ENCODE data around the gene EPS8L1.
"Not testable (repeated sequence)": the region's sequence is repeated elsewhere in the genome, so short reads cannot be mapped to it uniquely, and the experiment has no call there.

Gene EPS8L1

GRCh38 chr19:55091126-55091910, 15.6 kb downstream of the EPS8L1 start:
- H3K4me3 ChIP-seq (ENCODE audit: low read depth, low read length): no peak overlapping the region
- no peak for DNase-seq (ENCODE audit: low read depth)

- H3K4me3 ChIP-seq (ENCODE audit: low read depth, low read length): no peak overlapping the region
- no peak for DNase-seq (ENCODE audit: low read depth)
Measured at GRCh38 chr19:55091955-55092354, 16.3 kb downstream of the EPS8L1 start.

- DNase-seq (ENCODE audit: low read depth): no peak
- no peak overlapping the region for H3K4me3 ChIP-seq (ENCODE audit: low read depth, low read length)
Measured at GRCh38 chr19:55092423-55093318, 17.0 kb downstream of the EPS8L1 start.

- H3K4me3 ChIP-seq (ENCODE audit: low read depth, low read length): no peak overlapping the region
- DNase-seq (ENCODE audit: low read depth): no peak
Measured at GRCh38 chr19:55094456-55095259, 19.0 kb downstream of the EPS8L1 start.

GRCh38 chr19:55095260-55096060, 19.8 kb downstream of the EPS8L1 start:
- DNase-seq (ENCODE audit: low read depth): no peak
- no peak overlapping the region for H3K4me3 ChIP-seq (ENCODE audit: low read depth, low read length)

GRCh38 chr19:55096061-55096701, 20.5 kb downstream of the EPS8L1 start:
- no peak for DNase-seq (ENCODE audit: low read depth)
- no peak overlapping the region for H3K4me3 ChIP-seq (ENCODE audit: low read depth, low read length)

GRCh38 chr19:55097864-55098715, 22.4 kb downstream of the EPS8L1 start:
- no peak for DNase-seq (ENCODE audit: low read depth)
- H3K4me3 ChIP-seq (ENCODE audit: low read depth, low read length): no peak overlapping the region

GRCh38 chr19:55098716-55099556, 23.3 kb downstream of the EPS8L1 start:
- DNase-seq (ENCODE audit: low read depth): no peak
- no peak overlapping the region for H3K4me3 ChIP-seq (ENCODE audit: low read depth, low read length)

- DNase-seq (ENCODE audit: low read depth): no peak
- H3K4me3 ChIP-seq (ENCODE audit: low read depth, low read length): no peak overlapping the region
Measured at GRCh38 chr19:55099557-55100506, 24.2 kb downstream of the EPS8L1 start.

GRCh38 chr19:55101261-55101660, 25.6 kb downstream of the EPS8L1 start:
- DNase-seq (ENCODE audit: low read depth): no peak
- H3K4me3 ChIP-seq (ENCODE audit: low read depth, low read length): no peak overlapping the region

GRCh38 chr19:55103190-55103589, 27.5 kb downstream of the EPS8L1 start:
- no peak for DNase-seq (ENCODE audit: low read depth)
- H3K4me3 ChIP-seq (ENCODE audit: low read depth, low read length): no peak overlapping the region

- H3K4me3 ChIP-seq (ENCODE audit: low read depth, low read length): no peak overlapping the region
- no peak for DNase-seq (ENCODE audit: low read depth)
Measured at GRCh38 chr19:55105237-55105636, 29.6 kb downstream of the EPS8L1 start.

- H3K4me3 ChIP-seq (ENCODE audit: low read depth, low read length): no peak overlapping the region
Measured at GRCh38 chr19:55106591-55106990, 30.9 kb downstream of the EPS8L1 start.

GRCh38 chr19:55107252-55107651, 31.6 kb downstream of the EPS8L1 start:
- not testable (repeated sequence) for DNase-seq (ENCODE audit: low read depth); H3K4me3 ChIP-seq (ENCODE audit: low read depth, low read length)

More at GRCh38 chr19:55106591-55106990, 30.9 kb downstream of the EPS8L1 start:
- DNase-seq (ENCODE audit: low read depth): no peak

GRCh38 chr19:55109527-55110291, 34.0 kb downstream of the EPS8L1 start:
- H3K4me3 ChIP-seq (ENCODE audit: low read depth, low read length): no peak overlapping the region
- DNase-seq (ENCODE audit: low read depth): no peak
